GM23338 (cell line): ENCODE measurements around the gene DOCK3. TPM values are rescaled to one million over a fixed set of nuclear protein-coding genes. Genes with fewer than 3 reads are reported as not detected.

Experiments used
- ATAC-seq: fragments of 200-7000 bp; cut with Tn5 transposase; 3 replicates; pipeline ENCODE4 v1.9.1; 2020
- DNase-seq: peaks from one replicate; pipeline ENCODE4 v3.0.0-alpha.2; 2015; ENCODE audit warnings: low spot score
- H2AFZ ChIP-seq: fragments of 200-600 bp; sonication (generic); 2 replicates; pipeline ENCODE4 v1.8.0; 2016; ENCODE audit warnings: antibody characterized with exemption, mild to moderate bottlenecking, moderate library complexity
- H3F3A ChIP-seq: fragments of 200-600 bp; sonication (generic); replicated peaks from 2 replicates; pipeline ENCODE4 v1.8.0; 2017; ENCODE audit warnings: antibody characterized with exemption, mixed run types, low read depth
- H3K27ac ChIP-seq: fragments of 200-600 bp; sonication (generic); 2 replicates; pipeline ENCODE4 v1.6.1; 2016; ENCODE audit warnings: low read depth
- H3K27me3 ChIP-seq: fragments of 200-600 bp; sonication (generic); 2 replicates; pipeline ENCODE4 v1.8.0; 2016; ENCODE audit warnings: mild to moderate bottlenecking, mixed run types, moderate library complexity; ENCODE audit not compliant: insufficient read depth
- H3K36me3 ChIP-seq: fragments of 200-600 bp; sonication (generic); 2 replicates; pipeline ENCODE4 v1.8.0; 2016; ENCODE audit warnings: mild to moderate bottlenecking; ENCODE audit not compliant: insufficient read depth
- H3K4me1 ChIP-seq: fragments of 200-600 bp; sonication (generic); 2 replicates; pipeline ENCODE4 v1.8.0; 2016; ENCODE audit warnings: mild to moderate bottlenecking, moderate library complexity; ENCODE audit not compliant: insufficient read depth
- H3K4me2 ChIP-seq: fragments of 200-600 bp; sonication (generic); 2 replicates; pipeline ENCODE4 v1.7.1; 2017; ENCODE audit warnings: mixed run types
- H3K4me3 ChIP-seq: fragments of 200-600 bp; sonication (generic); 2 replicates; pipeline ENCODE4 v1.6.1; 2016; ENCODE audit warnings: mixed run types
- H3K79me2 ChIP-seq: fragments of 200-600 bp; sonication (generic); replicated peaks from 2 replicates; pipeline ENCODE4 v1.8.0; 2017; ENCODE audit warnings: mild to moderate bottlenecking; ENCODE audit not compliant: insufficient read depth
- H3K9me2 ChIP-seq: fragments of 200-600 bp; sonication (generic); 2 replicates; pipeline ENCODE4 v1.8.0; 2017; ENCODE audit not compliant: insufficient read depth
- H4K20me1 ChIP-seq: fragments of 200-600 bp; sonication (generic); replicated peaks from 2 replicates; pipeline ENCODE4 v1.8.0; 2017; ENCODE audit warnings: mild to moderate bottlenecking; ENCODE audit not compliant: insufficient read depth
- H3K27ac Mint-ChIP-seq: 2 replicates; pipeline ENCODE4 v1.8.0; 2020; ENCODE audit warnings: inconsistent platforms, mild to moderate bottlenecking, moderate library complexity, mixed read lengths
- H3K27me3 Mint-ChIP-seq: 3 replicates; pipeline ENCODE4 v1.8.0; 2022; ENCODE audit warnings: low read depth, mild to moderate bottlenecking, moderate library complexity, mixed read lengths, inconsistent platforms; ENCODE audit not compliant: insufficient read depth, poor library complexity
- H3K36me3 Mint-ChIP-seq: 3 replicates; pipeline ENCODE4 v1.8.0; 2021; ENCODE audit warnings: low read depth, mild to moderate bottlenecking, inconsistent platforms, moderate library complexity, mixed read lengths
- H3K4me1 Mint-ChIP-seq: 3 replicates; pipeline ENCODE4 v1.8.0; 2020; ENCODE audit warnings: mild to moderate bottlenecking, inconsistent platforms, mixed read lengths
- H3K4me3 Mint-ChIP-seq: 3 replicates; pipeline ENCODE4 v1.8.0; 2021; ENCODE audit warnings: moderate library complexity, mild to moderate bottlenecking, inconsistent platforms, mixed read lengths
- H3K9me3 Mint-ChIP-seq: 3 replicates; pipeline ENCODE4 v1.8.0; 2020; ENCODE audit warnings: moderate library complexity, mild to moderate bottlenecking, inconsistent platforms, mixed read lengths
- CREB1 ChIP-seq: fragments of 250-450 bp; sonication (Bioruptor Pico); IDR thresholded peaks from 2 replicates; pipeline ENCODE4 v1.5.0; 2020; ENCODE audit warnings: low read depth, mild to moderate bottlenecking, moderate library complexity
- CTCF ChIP-seq, 2 experiments: fragments of 200-600 bp in 1 of 2; sonication (generic) in 1 of 2; conservative IDR thresholded peaks; 2 replicates each; pipeline versions ENCODE4 v1.5.1 to v1.6.1; 2016 to 2017; ENCODE audit warnings: antibody characterized with exemption in 2 of 2, low read depth in 2 of 2, mild to moderate bottlenecking in 2 of 2, moderate library complexity in 1 of 2
- ETS1 ChIP-seq: IDR thresholded peaks from 2 replicates; pipeline ENCODE4 v1.6.1; 2016; ENCODE audit warnings: antibody characterized with exemption
- EZH2phosphoT487 ChIP-seq: fragments of 200-600 bp; sonication (generic); IDR thresholded peaks from one replicate; pipeline ENCODE4 v1.8.1; 2018; ENCODE audit warnings: antibody characterized with exemption; ENCODE audit not compliant: unreplicated experiment
- JUNB ChIP-seq: IDR thresholded peaks from one replicate; pipeline ENCODE4 v1.6.1; 2016; ENCODE audit warnings: antibody characterized with exemption; ENCODE audit not compliant: unreplicated experiment
- POLR2AphosphoS5 ChIP-seq: IDR thresholded peaks from 2 replicates; pipeline ENCODE4 v1.6.1; 2016; ENCODE audit warnings: antibody characterized with exemption, low read depth
- REST ChIP-seq: IDR thresholded peaks from one replicate; pipeline ENCODE4 v1.6.1; 2018; ENCODE audit warnings: antibody characterized with exemption; ENCODE audit not compliant: unreplicated experiment
- STAT1 ChIP-seq: IDR thresholded peaks from one replicate; pipeline ENCODE4 v1.6.1; 2016; ENCODE audit warnings: antibody characterized with exemption; ENCODE audit not compliant: unreplicated experiment
- ZNF114 ChIP-seq: fragments of 250-450 bp; sonication (Bioruptor Pico); IDR thresholded peaks from 2 replicates; pipeline ENCODE4 v1.5.0; 2020; ENCODE audit warnings: mild to moderate bottlenecking, moderate library complexity
- ZNF462 ChIP-seq: fragments of 250-450 bp; sonication (Bioruptor Pico); IDR thresholded peaks from 2 replicates; pipeline ENCODE4 v1.5.0; 2020; ENCODE audit warnings: mild to moderate bottlenecking, moderate library complexity
- polyA plus RNA-seq: library from polyadenylated mRNA; unstranded; fragments of >200 nt; fragmentation: Nextera tagmentation; extraction: Ambion mirVana; gene quantifications from 2 replicates; pipeline ENCODE4 v1.2.1, GENCODE V29; 2016
- total RNA-seq: library from RNA; depleted of rRNA; stranded (reverse); fragments of >200 nt; shearing (Covaris generic); gene quantifications from 2 replicates; pipeline ENCODE4 v1.2.3, GENCODE V29; 2014

Gene DOCK3
- total and polyA plus RNA-seq, 2 experiments from 2014 or later: 2.4 to 5.6 TPM

- Histone ChIP-seq H3F3A (no peaks in the 10 kb centered on the region), H3K4me3 (no peak overlapping the region), H3K36me3 (0 out of 2 replicates have a peak, but pooled peaks cover 11% of the 10 kb centered on the region), H3K4me2 (no peak overlapping the region), H2AFZ (no peak overlapping the region), H3K27me3 (no peaks in the 10 kb centered on the region), H3K27ac (no peak overlapping the region), H3K4me1 (no peaks in the 10 kb centered on the region), H4K20me1 (no peaks in the 10 kb centered on the region), H3K9me2 (no peaks in the 10 kb centered on the region), H3K79me2 (no peaks in the 10 kb centered on the region)
- no peak overlapping the region for H3K27ac Mint-ChIP-seq
- ATAC-seq: no peak
- H3K36me3 Mint-ChIP-seq: peaks cover 16% of the 10 kb centered on the region
- H3K27me3 Mint-ChIP-seq: peaks cover 7% of the 10 kb centered on the region
- H3K4me1 Mint-ChIP-seq: no peaks in the 10 kb centered on the region
- DNase-seq: no peak
- H3K9me3 Mint-ChIP-seq: peaks cover 11% of the 10 kb centered on the region
- TF ChIP-seq ZNF462 (CRISPR knock-in tag): no peak
- no peak for TF ChIP-seq CREB1 (CRISPR knock-in tag)
- no peak for TF ChIP-seq STAT1
- no peak for TF ChIP-seq POLR2AphosphoS5
- no peak for TF ChIP-seq ZNF114 (CRISPR knock-in tag)
- no peak overlapping the region for H3K4me3 Mint-ChIP-seq
These were observed 568.2 kb downstream of the DOCK3 start for GRCh38 chr3:51242939-51243338.

GRCh38 chr3:51243924-51244323 is 569.2 kb downstream of the DOCK3 start:
- ATAC-seq: no peak
- 0 out of 2 replicates have a peak, but pooled peaks cover 11% of the 10 kb centered on the region for H3K36me3 ChIP-seq
- H3K27ac Mint-ChIP-seq: no peak overlapping the region
- H3K4me3 Mint-ChIP-seq: no peak overlapping the region
- no peaks in the 10 kb centered on the region for H3K9me2 ChIP-seq
- H3K36me3 Mint-ChIP-seq: peaks cover 14% of the 10 kb centered on the region
- H3K9me3 Mint-ChIP-seq: peaks cover 15% of the 10 kb centered on the region
- H2AFZ ChIP-seq: no peak overlapping the region
- no peak overlapping the region for H3K4me2 ChIP-seq
- no peaks in the 10 kb centered on the region for H3K4me1 ChIP-seq
- H3K27me3 Mint-ChIP-seq: peaks cover 2% of the 10 kb centered on the region
- no peaks in the 10 kb centered on the region for H3K4me1 Mint-ChIP-seq
- no peak overlapping the region for H3K4me3 ChIP-seq
- H4K20me1 ChIP-seq: no peaks in the 10 kb centered on the region
- no peaks in the 10 kb centered on the region for H3F3A ChIP-seq
- no peaks in the 10 kb centered on the region for H3K27me3 ChIP-seq
- H3K79me2 ChIP-seq: no peaks in the 10 kb centered on the region
- H3K27ac ChIP-seq: no peak overlapping the region
- DNase-seq: no peak
- TF ChIP-seq STAT1: no peak
- no peak for TF ChIP-seq EZH2phosphoT487
- no peak for TF ChIP-seq REST
- no peak for TF ChIP-seq ETS1
- TF ChIP-seq JUNB: no peak
- TF ChIP-seq CTCF (conservative IDR thresholded peaks at IDR 0.05; ENCODE audit: low read depth in 2 of 2): no peak
